GM23338 (cell line): Measurements from ENCODE around the gene TRAF1. TPM values are rescaled to one million over a fixed set of nuclear protein-coding genes. Genes with fewer than 3 reads are reported as not detected.

Experiments
- ATAC-seq: fragments of 200-7000 bp; cut with Tn5 transposase; 3 replicates; pipeline ENCODE4 v1.9.1; 2020
- DNase-seq: peaks from one replicate; pipeline ENCODE4 v3.0.0-alpha.2; 2015; ENCODE audit warnings: low spot score
- H2AFZ ChIP-seq: fragments of 200-600 bp; sonication (generic); 2 replicates; pipeline ENCODE4 v1.8.0; 2016; ENCODE audit warnings: antibody characterized with exemption, mild to moderate bottlenecking, moderate library complexity
- H3F3A ChIP-seq: fragments of 200-600 bp; sonication (generic); replicated peaks from 2 replicates; pipeline ENCODE4 v1.8.0; 2017; ENCODE audit warnings: antibody characterized with exemption, mixed run types, low read depth
- H3K27ac ChIP-seq: fragments of 200-600 bp; sonication (generic); 2 replicates; pipeline ENCODE4 v1.6.1; 2016; ENCODE audit warnings: low read depth
- H3K27me3 ChIP-seq: fragments of 200-600 bp; sonication (generic); 2 replicates; pipeline ENCODE4 v1.8.0; 2016; ENCODE audit warnings: mild to moderate bottlenecking, mixed run types, moderate library complexity; ENCODE audit not compliant: insufficient read depth
- H3K36me3 ChIP-seq: fragments of 200-600 bp; sonication (generic); 2 replicates; pipeline ENCODE4 v1.8.0; 2016; ENCODE audit warnings: mild to moderate bottlenecking; ENCODE audit not compliant: insufficient read depth
- H3K4me1 ChIP-seq: fragments of 200-600 bp; sonication (generic); 2 replicates; pipeline ENCODE4 v1.8.0; 2016; ENCODE audit warnings: mild to moderate bottlenecking, moderate library complexity; ENCODE audit not compliant: insufficient read depth
- H3K4me2 ChIP-seq: fragments of 200-600 bp; sonication (generic); 2 replicates; pipeline ENCODE4 v1.7.1; 2017; ENCODE audit warnings: mixed run types
- H3K4me3 ChIP-seq: fragments of 200-600 bp; sonication (generic); 2 replicates; pipeline ENCODE4 v1.6.1; 2016; ENCODE audit warnings: mixed run types
- H3K79me2 ChIP-seq: fragments of 200-600 bp; sonication (generic); replicated peaks from 2 replicates; pipeline ENCODE4 v1.8.0; 2017; ENCODE audit warnings: mild to moderate bottlenecking; ENCODE audit not compliant: insufficient read depth
- H3K9me2 ChIP-seq: fragments of 200-600 bp; sonication (generic); 2 replicates; pipeline ENCODE4 v1.8.0; 2017; ENCODE audit not compliant: insufficient read depth
- H4K20me1 ChIP-seq: fragments of 200-600 bp; sonication (generic); replicated peaks from 2 replicates; pipeline ENCODE4 v1.8.0; 2017; ENCODE audit warnings: mild to moderate bottlenecking; ENCODE audit not compliant: insufficient read depth
- H3K27ac Mint-ChIP-seq: 2 replicates; pipeline ENCODE4 v1.8.0; 2020; ENCODE audit warnings: inconsistent platforms, mild to moderate bottlenecking, moderate library complexity, mixed read lengths
- H3K27me3 Mint-ChIP-seq: 3 replicates; pipeline ENCODE4 v1.8.0; 2022; ENCODE audit warnings: low read depth, mild to moderate bottlenecking, moderate library complexity, mixed read lengths, inconsistent platforms; ENCODE audit not compliant: insufficient read depth, poor library complexity
- H3K36me3 Mint-ChIP-seq: 3 replicates; pipeline ENCODE4 v1.8.0; 2021; ENCODE audit warnings: low read depth, mild to moderate bottlenecking, inconsistent platforms, moderate library complexity, mixed read lengths
- H3K4me1 Mint-ChIP-seq: 3 replicates; pipeline ENCODE4 v1.8.0; 2020; ENCODE audit warnings: mild to moderate bottlenecking, inconsistent platforms, mixed read lengths
- H3K4me3 Mint-ChIP-seq: 3 replicates; pipeline ENCODE4 v1.8.0; 2021; ENCODE audit warnings: moderate library complexity, mild to moderate bottlenecking, inconsistent platforms, mixed read lengths
- H3K9me3 Mint-ChIP-seq: 3 replicates; pipeline ENCODE4 v1.8.0; 2020; ENCODE audit warnings: moderate library complexity, mild to moderate bottlenecking, inconsistent platforms, mixed read lengths
- CREB1 ChIP-seq: fragments of 250-450 bp; sonication (Bioruptor Pico); IDR thresholded peaks from 2 replicates; pipeline ENCODE4 v1.5.0; 2020; ENCODE audit warnings: low read depth, mild to moderate bottlenecking, moderate library complexity
- CTCF ChIP-seq, 2 experiments: fragments of 200-600 bp in 1 of 2; sonication (generic) in 1 of 2; conservative IDR thresholded peaks; 2 replicates each; pipeline versions ENCODE4 v1.5.1 to v1.6.1; 2016 to 2017; ENCODE audit warnings: antibody characterized with exemption in 2 of 2, low read depth in 2 of 2, mild to moderate bottlenecking in 2 of 2, moderate library complexity in 1 of 2
- EZH2 ChIP-seq: fragments of 200-600 bp; sonication (generic); IDR thresholded peaks from one replicate; pipeline ENCODE4 v1.8.0; 2017; ENCODE audit warnings: antibody characterized with exemption, mild to moderate bottlenecking, low read depth; ENCODE audit not compliant: unreplicated experiment
- EZH2phosphoT487 ChIP-seq: fragments of 200-600 bp; sonication (generic); IDR thresholded peaks from one replicate; pipeline ENCODE4 v1.8.1; 2018; ENCODE audit warnings: antibody characterized with exemption; ENCODE audit not compliant: unreplicated experiment
- JUNB ChIP-seq: IDR thresholded peaks from one replicate; pipeline ENCODE4 v1.6.1; 2016; ENCODE audit warnings: antibody characterized with exemption; ENCODE audit not compliant: unreplicated experiment
- NANOG ChIP-seq: IDR thresholded peaks from 2 replicates; pipeline ENCODE4 v1.6.1; 2016; ENCODE audit warnings: antibody characterized with exemption, borderline replicate concordance
- POLR2AphosphoS5 ChIP-seq: IDR thresholded peaks from 2 replicates; pipeline ENCODE4 v1.6.1; 2016; ENCODE audit warnings: antibody characterized with exemption, low read depth
- REST ChIP-seq: IDR thresholded peaks from one replicate; pipeline ENCODE4 v1.6.1; 2018; ENCODE audit warnings: antibody characterized with exemption; ENCODE audit not compliant: unreplicated experiment
- STAT1 ChIP-seq: IDR thresholded peaks from one replicate; pipeline ENCODE4 v1.6.1; 2016; ENCODE audit warnings: antibody characterized with exemption; ENCODE audit not compliant: unreplicated experiment
- ZNF114 ChIP-seq: fragments of 250-450 bp; sonication (Bioruptor Pico); IDR thresholded peaks from 2 replicates; pipeline ENCODE4 v1.5.0; 2020; ENCODE audit warnings: mild to moderate bottlenecking, moderate library complexity
- ZNF331 ChIP-seq: fragments of 250-450 bp; sonication (Bioruptor Pico); IDR thresholded peaks from 2 replicates; pipeline ENCODE4 v1.5.0; 2020; ENCODE audit warnings: low read depth, mild to moderate bottlenecking, moderate library complexity
- polyA plus RNA-seq: library from polyadenylated mRNA; unstranded; fragments of >200 nt; fragmentation: Nextera tagmentation; extraction: Ambion mirVana; gene quantifications from 2 replicates; pipeline ENCODE4 v1.2.1, GENCODE V29; 2016
- total RNA-seq: library from RNA; depleted of rRNA; stranded (reverse); fragments of >200 nt; shearing (Covaris generic); gene quantifications from 2 replicates; pipeline ENCODE4 v1.2.3, GENCODE V29; 2014
- TF ChIP-seq, protein P1 (sequence below): IDR thresholded peaks from 2 replicates; pipeline ENCODE4 v1.6.1; 2016; ENCODE audit warnings: antibody characterized with exemption

The TRAF1 gene
- total and polyA plus RNA-seq, 2 experiments from 2014 or later: 0.39 to 1.4 TPM

GRCh38 chr9:120916588-120916987 lies 10.0 kb downstream of the TRAF1 start:
- no peak overlapping the region for H2AFZ ChIP-seq
- no peak overlapping the region for H3K4me2 ChIP-seq
- no peaks in the 10 kb centered on the region for H3K27me3 ChIP-seq
- no peaks in the 10 kb centered on the region for H3K9me2 ChIP-seq
- H3K9me3 Mint-ChIP-seq: 0 out of 3 replicates have a peak, but pooled peaks cover 4% of the 10 kb centered on the region
- H3K36me3 Mint-ChIP-seq: 0 out of 3 replicates have a peak, but pooled peaks cover 4% of the 10 kb centered on the region
- no peaks in the 10 kb centered on the region for H4K20me1 ChIP-seq
- no peak overlapping the region for H3K27ac ChIP-seq
- no peaks in the 10 kb centered on the region for H3F3A ChIP-seq
- H3K27ac Mint-ChIP-seq: no peak overlapping the region
- ATAC-seq (no peak), DNase-seq (peak; percentile 31)
- peaks cover 32% of the 10 kb centered on the region for H3K4me1 ChIP-seq
- no peak overlapping the region for H3K4me3 Mint-ChIP-seq
- peaks cover 15% of the 10 kb centered on the region for H3K27me3 Mint-ChIP-seq
- H3K36me3 ChIP-seq: no peaks in the 10 kb centered on the region
- no peak overlapping the region for H3K4me3 ChIP-seq
- no peak for TF ChIP-seq ZNF114
- no peak for TF ChIP-seq JUNB
- peak in 1 of 2 experiments; percentile 51; a peak in 2 of 4 replicates for TF ChIP-seq CTCF (conservative IDR thresholded peaks at IDR 0.05; ENCODE audit: low read depth in 2 of 2)
- TF ChIP-seq, protein P1, sequence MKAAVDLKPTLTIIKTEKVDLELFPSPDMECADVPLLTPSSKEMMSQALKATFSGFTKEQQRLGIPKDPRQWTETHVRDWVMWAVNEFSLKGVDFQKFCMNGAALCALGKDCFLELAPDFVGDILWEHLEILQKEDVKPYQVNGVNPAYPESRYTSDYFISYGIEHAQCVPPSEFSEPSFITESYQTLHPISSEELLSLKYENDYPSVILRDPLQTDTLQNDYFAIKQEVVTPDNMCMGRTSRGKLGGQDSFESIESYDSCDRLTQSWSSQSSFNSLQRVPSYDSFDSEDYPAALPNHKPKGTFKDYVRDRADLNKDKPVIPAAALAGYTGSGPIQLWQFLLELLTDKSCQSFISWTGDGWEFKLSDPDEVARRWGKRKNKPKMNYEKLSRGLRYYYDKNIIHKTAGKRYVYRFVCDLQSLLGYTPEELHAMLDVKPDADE: no peak
- peaks cover 52% of the 10 kb centered on the region for H3K4me1 Mint-ChIP-seq
- H3K79me2 ChIP-seq: no peaks in the 10 kb centered on the region

GRCh38 chr9:120915854-120916470 lies 10.6 kb downstream of the TRAF1 start:
- H3K36me3 Mint-ChIP-seq: 0 out of 3 replicates have a peak, but pooled peaks cover 4% of the 10 kb centered on the region
- Histone ChIP-seq H3K4me3 (no peak overlapping the region), H3K36me3 (no peaks in the 10 kb centered on the region), H3K4me2 (no peak overlapping the region), H3K27me3 (no peaks in the 10 kb centered on the region), H3K27ac (no peak overlapping the region), H2AFZ (no peak overlapping the region), H4K20me1 (no peaks in the 10 kb centered on the region), H3F3A (no peaks in the 10 kb centered on the region), H3K79me2 (no peaks in the 10 kb centered on the region), H3K9me2 (no peaks in the 10 kb centered on the region), H3K4me1 (peaks cover 30% of the 10 kb centered on the region)
- ATAC-seq: no peak
- H3K27me3 Mint-ChIP-seq: peaks cover 15% of the 10 kb centered on the region
- H3K4me3 Mint-ChIP-seq: no peak overlapping the region
- no peak overlapping the region for H3K27ac Mint-ChIP-seq
- 0 out of 3 replicates have a peak, but pooled peaks cover 4% of the 10 kb centered on the region for H3K9me3 Mint-ChIP-seq
- peaks cover 52% of the 10 kb centered on the region for H3K4me1 Mint-ChIP-seq
- no peak for DNase-seq
- TF ChIP-seq STAT1 (no peak), ZNF114 (no peak), ZNF331 (no peak), POLR2AphosphoS5 (no peak), CTCF (conservative IDR thresholded peaks at IDR 0.05; ENCODE audit: low read depth in 2 of 2) (no peak), EZH2phosphoT487 (no peak), REST (no peak), CREB1 (CRISPR knock-in tag) (no peak), NANOG (no peak), EZH2 (no peak)
- TF ChIP-seq, protein P1: no peak
